ENCODE data around the gene PROC. TPM values are rescaled to one million over a fixed set of nuclear protein-coding genes. Genes with fewer than 3 reads are reported as not detected.
A peak's percentile ranks its signal among the peaks of the same experiment; 100 is the strongest.

PROC gene
- total and polyA plus RNA-seq, 9 of the 15 experiments (the other 6 are each of a cell fraction or from before 2014, with no cell fraction given), result not detected

- no peak overlapping the region for H3K4me2 ChIP-seq (ENCODE audit: insufficient read depth, low read length)
- BruUV-seq (replicated peaks), result no TSS peak
- ChIA-PET POLR2A (interaction anchor here (1.0 kb wide), 2 partner anchors 9 to 11 kb away, joined by 3 read pairs; no protein-coding TSS in a partner anchor), CTCF (ENCODE audit: low intra/inter-chr PET ratio) (interaction anchor here (2.6 to 3.3 kb wide), 2 partner anchors 128 to 254 kb away, joined by 15 to 27 read pairs; no protein-coding TSS in a partner anchor)
- WGBS (ENCODE audit: insufficient coverage, low coverage, missing lambda C conversion rate), result 40% methylated on average over 3 of the region's 3 CpGs
- intact Hi-C loops (cut with micrococcal nuclease), result loop anchor here (1.0 kb wide), 3 partner anchors 98 to 256 kb away; no protein-coding TSS in a partner anchor
- no peak overlapping the region for H3K4me3 ChIP-seq
- no peaks in the 10 kb centered on the region for H4K20me1 ChIP-seq (replicated peaks; ENCODE audit: control insufficient read depth, insufficient read depth, low read length)
- no peaks in the 10 kb centered on the region for H3K9me1 ChIP-seq (ENCODE audit: control insufficient read depth, insufficient read depth, low read length)
- no peak overlapping the region for H3K9ac ChIP-seq (ENCODE audit: insufficient read depth in 1 of 2, low read depth in 2 of 2, low read length in 2 of 2)
- no peaks in the 10 kb centered on the region for H3K9me3 ChIP-seq (replicated peaks; ENCODE audit: control insufficient read depth, insufficient read depth, low read depth, low read length)
- H3K27ac ChIP-seq (ENCODE audit: extremely low read depth, low read depth, low read length), result no peak overlapping the region
- peak; percentile 43 for ATAC-seq
- no peaks in the 10 kb centered on the region for H3K36me3 ChIP-seq (ENCODE audit: control insufficient read depth, insufficient read depth, low read length)
- in situ Hi-C loops (cut with MboI), result loop anchor here (10.0 kb wide), 1 partner anchor 248 kb away; no protein-coding TSS in a partner anchor
- no peaks in the 10 kb centered on the region for H3K79me2 ChIP-seq (ENCODE audit: control insufficient read depth, insufficient read depth, low read length)
- DNase-seq (ENCODE audit: extremely low read depth in 1 of 4, low spot score in 3 of 4), result no peak
- TF ChIP-seq TSC22D4 (tag; IDR thresholded peaks at IDR 0.05) (no peak), SLC30A9 (CRISPR knock-in tag; IDR thresholded peaks at IDR 0.05) (no peak), KDM5B (IDR thresholded peaks at IDR 0.05; ENCODE audit: insufficient replicate concordance, low read depth, low read length) (no peak), CBFB (CRISPR knock-in tag; IDR thresholded peaks at IDR 0.05) (peak; percentile 33; the same call in 1 of the 2 replicates)
- no peaks in the 10 kb centered on the region; a peak in 1 of 5 replicates for H3K4me1 ChIP-seq (replicated peaks in 1 of 2; ENCODE audit: control insufficient read depth in 2 of 2, insufficient read depth in 2 of 2, low read length in 2 of 2)
- no peak overlapping the region for H2AFZ ChIP-seq (ENCODE audit: low read depth, low read length)
- FAIRE-seq, result no peak
- H3K27me3 ChIP-seq (ENCODE audit: control insufficient read depth in 2 of 2, insufficient read depth in 2 of 2, low read length in 2 of 2), result peaks cover 0 to 14% of the 10 kb centered on the region in 2 experiments; a peak in 2 of 5 replicates
Observed at GRCh38 chr2:127453013-127453391, 34.8 kb downstream of the PROC start.
